Right lobe of liver (tissue), 6 donors: ENCODE results near the gene MYO15A. TPM values are rescaled to one million over a fixed set of nuclear protein-coding genes. Genes with fewer than 3 reads are reported as not detected.

Source experiments
- ATAC-seq, 4 donors: fragments of 200-7000 bp; cut with Tn5 transposase; one replicate each; pipeline ENCODE4 v1.9.1; 2020; ENCODE audit warnings: mild to moderate bottlenecking in 4 of 4, moderate library complexity in 4 of 4
- DNase-seq, 3 donors: peaks; one replicate each; pipeline ENCODE4 v3.0.0-alpha.2; 2020
- H3K27ac ChIP-seq, 3 donors: fragments of 200-600 bp; one replicate each; pipeline ENCODE4 v1.8.0; 2022
- H3K27me3 ChIP-seq, 2 donors: fragments of 200-600 bp; one replicate each; pipeline ENCODE4 v1.8.0; 2022
- H3K36me3 ChIP-seq, 4 donors: fragments of 200-600 bp; sonication (generic) in 1 of 4; one replicate each; pipeline versions ENCODE4 v1.5.1 to v1.8.0; 2017 to 2022; ENCODE audit warnings: control low read depth in 1 of 4
- H3K4me1 ChIP-seq, 4 donors: fragments of 200-600 bp; sonication (generic) in 1 of 4; one replicate each; pipeline versions ENCODE4 v1.5.1 to v1.8.0; 2017 to 2022; ENCODE audit warnings: control low read depth in 1 of 4
- H3K4me3 ChIP-seq, 3 donors: fragments of 200-600 bp; one replicate each; pipeline ENCODE4 v1.8.0; 2022
- H3K9me3 ChIP-seq, 4 donors: fragments of 200-600 bp; sonication (generic) in 1 of 4; one replicate each; pipeline versions ENCODE4 v1.5.1 to v1.8.0; 2017 to 2022; ENCODE audit warnings: control low read depth in 1 of 4
- POLR2A ChIP-seq: fragments of 450-650 bp; IDR thresholded peaks from one replicate; pipeline ENCODE4 v1.6.1; 2017; ENCODE audit warnings: antibody characterized with exemption, mild to moderate bottlenecking
- WGBS: methylation state at CpG from one replicate; pipeline ENCODE4 v1.1.6; 2018; ENCODE audit warnings: low coverage, low lambda C conversion rate; ENCODE audit not compliant: insufficient coverage; ENCODE audit errors: missing lambda C conversion rate; 5-methylcytosine and 5-hydroxymethylcytosine counted together
- intact Hi-C, 2 donors: fragments of 100-400 bp; cut with DNase I; formaldehyde crosslinking; loops; one replicate each; pipeline versions ENCODE4 v1.11.2 to v1.14.1; 2022
- total RNA-seq, 6 experiments: library from RNA; depleted of rRNA in 2 of 6; stranded (reverse); fragments of >200 nt in 2 of 6; fragmentation: NEBNext Ultra II Directional in 3 of 6; extraction: Animal tissue kit (Norgen Biotek cat#: 25700) in 3 of 6; gene quantifications; one replicate each; pipeline versions ENCODE4 v1.1.0 to v1.2.4, GENCODE V29; 2016 to 2023
- TF ChIP-seq, protein P1 (sequence below), 4 donors: fragments of 200-600 bp in 3 of 4; fragments of 450-650 bp in 1 of 4; IDR thresholded peaks; one replicate each; pipeline versions ENCODE4 v1.5.1 to v1.8.0; 2016 to 2022; ENCODE audit warnings: antibody characterized with exemption in 4 of 4, mild to moderate bottlenecking in 2 of 4
- donor health status: DM: no; HTN: yes; CAD: no.
- donor health status: DM: no; HTN: no; CAD: no.
- donor health status: DM: no; HTN: no; CAD: no.
- donor health status: DM: no; HTN: yes; CAD: no.
- donor health status: DM: no; HTN: yes; CAD: no.

Gene MYO15A
- total RNA-seq, 6 experiments from 2014 or later: 0.19 to 6.2 (median 1.5) TPM

DNA sequence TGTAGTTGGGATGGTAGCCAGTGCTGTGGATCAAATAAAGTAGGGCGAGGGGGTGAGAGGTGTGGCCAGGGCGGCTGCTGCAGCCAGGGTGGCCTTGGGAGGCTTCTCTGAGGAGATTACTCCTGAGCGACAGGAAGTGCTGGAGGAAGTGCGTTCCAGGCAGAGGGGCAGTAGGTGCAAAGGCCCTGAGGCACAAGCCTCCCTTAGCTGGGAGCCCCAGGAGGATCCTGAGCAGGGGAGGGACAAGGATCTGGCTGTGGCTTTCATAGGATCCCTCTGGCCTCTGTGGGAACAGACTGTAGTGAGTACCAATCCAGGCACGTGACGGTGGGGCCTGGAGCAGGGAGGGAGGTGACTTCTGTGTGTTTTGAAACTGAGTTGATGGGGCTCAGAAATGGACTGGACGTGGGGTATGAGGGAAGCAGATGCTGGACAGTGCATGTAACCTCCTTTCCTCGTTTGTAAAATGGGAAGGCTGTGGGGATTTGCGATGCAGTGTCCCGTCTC, 119.7 kb downstream of the MYO15A start:
- intact Hi-C loops: no loop called here
- Histone ChIP-seq H3K36me3 (no peaks in the 10 kb centered on the region), H3K27ac (no peak overlapping the region), H3K4me1 (no peaks in the 10 kb centered on the region), H3K4me3 (no peak overlapping the region), H3K27me3 (no peaks in the 10 kb centered on the region), H3K9me3 (no peaks in the 10 kb centered on the region)
- no peak for DNase-seq
- ATAC-seq: no peak
- WGBS: 95% methylated on average over 8 of the region's 10 CpGs
- TF ChIP-seq, protein P1, sequence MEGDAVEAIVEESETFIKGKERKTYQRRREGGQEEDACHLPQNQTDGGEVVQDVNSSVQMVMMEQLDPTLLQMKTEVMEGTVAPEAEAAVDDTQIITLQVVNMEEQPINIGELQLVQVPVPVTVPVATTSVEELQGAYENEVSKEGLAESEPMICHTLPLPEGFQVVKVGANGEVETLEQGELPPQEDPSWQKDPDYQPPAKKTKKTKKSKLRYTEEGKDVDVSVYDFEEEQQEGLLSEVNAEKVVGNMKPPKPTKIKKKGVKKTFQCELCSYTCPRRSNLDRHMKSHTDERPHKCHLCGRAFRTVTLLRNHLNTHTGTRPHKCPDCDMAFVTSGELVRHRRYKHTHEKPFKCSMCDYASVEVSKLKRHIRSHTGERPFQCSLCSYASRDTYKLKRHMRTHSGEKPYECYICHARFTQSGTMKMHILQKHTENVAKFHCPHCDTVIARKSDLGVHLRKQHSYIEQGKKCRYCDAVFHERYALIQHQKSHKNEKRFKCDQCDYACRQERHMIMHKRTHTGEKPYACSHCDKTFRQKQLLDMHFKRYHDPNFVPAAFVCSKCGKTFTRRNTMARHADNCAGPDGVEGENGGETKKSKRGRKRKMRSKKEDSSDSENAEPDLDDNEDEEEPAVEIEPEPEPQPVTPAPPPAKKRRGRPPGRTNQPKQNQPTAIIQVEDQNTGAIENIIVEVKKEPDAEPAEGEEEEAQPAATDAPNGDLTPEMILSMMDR (IDR thresholded peaks at IDR 0.05): no peak
- no peak for TF ChIP-seq POLR2A

DNA sequence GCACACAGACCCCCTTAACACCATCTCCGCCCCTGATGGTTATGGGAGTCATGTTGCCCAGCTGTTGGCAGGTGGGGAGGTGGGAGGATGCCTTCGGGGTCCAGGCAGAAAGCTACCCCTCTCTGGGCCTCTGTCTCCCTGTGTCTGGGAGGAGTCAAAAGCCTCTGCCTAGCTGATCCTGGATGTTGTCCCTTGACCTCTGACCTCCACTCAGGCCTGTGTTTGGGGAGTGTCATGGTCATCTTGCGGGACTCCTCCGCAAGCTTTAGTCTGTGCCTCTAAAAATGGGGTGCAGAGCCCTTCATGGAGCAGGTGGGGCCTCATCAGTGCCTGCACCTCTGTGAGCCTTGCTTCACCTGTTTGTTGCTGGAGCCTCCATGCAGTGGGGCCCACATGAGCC, 120.7 kb downstream of the MYO15A start:
- Histone ChIP-seq H3K4me1 (no peaks in the 10 kb centered on the region), H3K4me3 (no peak overlapping the region), H3K9me3 (no peaks in the 10 kb centered on the region), H3K27me3 (no peaks in the 10 kb centered on the region), H3K36me3 (no peaks in the 10 kb centered on the region), H3K27ac (no peak overlapping the region)
- DNase-seq: no peak
- no peak for TF ChIP-seq POLR2A
- TF ChIP-seq, protein P1 (IDR thresholded peaks at IDR 0.05): no peak
- intact Hi-C loops: no loop called here
- 100% methylated on average over 1 of the region's 4 CpGs for WGBS
- no peak for ATAC-seq

Other genes starting within 250 kb of the MYO15A start
- 10 to 100 TPM; 13.5 to 21.2 (median 16.0) TPM for gene TOM1L2, start 136.4 kb upstream of the MYO15A start, total RNA-seq
- under 1 TPM; 0.25 to 0.98 (median 0.72) TPM for gene DRC3, start 135.9 kb upstream of the MYO15A start, total RNA-seq
- 10 to 100 TPM; 17.2 to 21.0 (median 19.2) TPM for gene ATPAF2, start 69.6 kb upstream of the MYO15A start, total RNA-seq
- gene GID4, start 69.3 kb upstream of the MYO15A start, total RNA-seq: 1 to 10 TPM; 4.8 to 6.1 (median 5.3) TPM
- 10 to 100 TPM; 10.4 to 28.8 (median 17.3) TPM for gene DRG2, start 20.8 kb upstream of the MYO15A start, total RNA-seq
- gene ALKBH5, start 75.1 kb downstream of the MYO15A start, total RNA-seq: 10 to 100 TPM; 57.5 to 71.8 (median 66.1) TPM
- 1 to 10 TPM; 2.0 to 8.6 (median 2.8) TPM for gene LLGL1, start 116.9 kb downstream of the MYO15A start, total RNA-seq
- gene FLII, start 150.0 kb downstream of the MYO15A start, total RNA-seq: 100 to 1,000 TPM in 4 of 6 experiments, 10 to 100 TPM in 2; 89.0 to 171 (median 116) TPM
- gene MIEF2, start 151.9 kb downstream of the MYO15A start, total RNA-seq: 10 to 100 TPM in 1 of 6 experiments, 1 to 10 TPM in 5; 5.9 to 10.6 (median 7.1) TPM
- 10 to 100 TPM; 13.7 to 29.9 (median 20.7) TPM for gene TOP3A, start 206.2 kb downstream of the MYO15A start, total RNA-seq
- 1 to 10 TPM; 4.2 to 7.9 (median 6.4) TPM for gene SMCR8, start 206.5 kb downstream of the MYO15A start, total RNA-seq